Esophagus squamous epithelium (tissue), 5 donors: Measurements from ENCODE around the gene CX3CL1. TPM values are rescaled to one million over a fixed set of nuclear protein-coding genes. Genes with fewer than 3 reads are reported as not detected.

Source experiments
- DNase-seq: peaks from one replicate; lab custom pipeline; 2025; lab: John Stamatoyannopoulos, UW
- H3K27ac ChIP-seq, 4 donors: fragments of 200-600 bp; sonication (generic); one replicate each; pipeline ENCODE4 v1.5.1; 2016 to 2019; ENCODE audit warnings: mild to moderate bottlenecking in 1 of 4
- H3K27me3 ChIP-seq, 4 donors: fragments of 200-600 bp; sonication (generic); 1 replicate in 3 of 4; 2 replicates in 1 of 4; pipeline versions ENCODE4 v1.5.1 to v1.6.0; 2017 to 2021; ENCODE audit warnings: antibody characterized with exemption in 1 of 4
- H3K36me3 ChIP-seq, 3 donors: fragments of 200-600 bp; sonication (generic); one replicate each; pipeline ENCODE4 v1.5.1; 2016 to 2019
- H3K4me1 ChIP-seq, 3 donors: fragments of 200-600 bp; sonication (generic); one replicate each; pipeline ENCODE4 v1.5.1; 2017 to 2019
- H3K4me3 ChIP-seq, 4 donors: fragments of 200-600 bp; sonication (generic); 1 replicate in 3 of 4; 2 replicates in 1 of 4; pipeline ENCODE4 v1.5.1; 2016 to 2019; ENCODE audit warnings: mild to moderate bottlenecking in 2 of 4, moderate library complexity in 1 of 4
- H3K9me3 ChIP-seq, 3 donors: fragments of 200-600 bp; sonication (generic); one replicate each; pipeline ENCODE4 v1.5.1; 2016 to 2019
- CTCF ChIP-seq, 6 experiments: fragments of 450-650 bp in 4 of 6; fragments of 200-600 bp in 2 of 6; sonication (generic) in 2 of 6; IDR thresholded peaks; one replicate each; pipeline ENCODE4 v1.5.1; 2016 to 2019; ENCODE audit warnings: antibody characterized with exemption in 6 of 6, mild to moderate bottlenecking in 4 of 6, moderate library complexity in 4 of 6
- POLR2A ChIP-seq, 4 donors: fragments of 450-650 bp; IDR thresholded peaks; one replicate each; pipeline ENCODE4 v1.6.1; 2017; ENCODE audit warnings: antibody characterized with exemption in 4 of 4, mild to moderate bottlenecking in 4 of 4, moderate library complexity in 3 of 4
- WGBS, 2 donors: methylation state at CpG; one replicate each; pipeline ENCODE4 v1.1.5; 2018; 5-methylcytosine and 5-hydroxymethylcytosine counted together
- intact Hi-C: fragments of 100-400 bp; cut with DNase I; formaldehyde crosslinking; loops from one replicate; pipeline ENCODE4 v1.15.0; 2022
- total RNA-seq, 4 donors: library from RNA; depleted of rRNA; stranded (reverse); fragments of >200 nt; gene quantifications; one replicate each; pipeline ENCODE4 v1.1.0, GENCODE V29; 2016
- donor health status: DM: yes; HTN: yes; CAD: no.

CX3CL1 gene
- total RNA-seq, 4 donors from 2014 or later = 3.3 to 14.8 (median 7.4) TPM

- Histone ChIP-seq H3K27me3 (no peaks in the 10 kb centered on the region), H3K27ac (no peak overlapping the region), H3K36me3 (no peaks in the 10 kb centered on the region), H3K4me1 (peaks cover 11 to 41% (median 13%) of the 10 kb centered on the region in 3 donors), H3K4me3 (no peak overlapping the region), H3K9me3 (no peaks in the 10 kb centered on the region)
- no peak for DNase-seq
- WGBS, 2 donors = 90 to 100% methylated on average over 3 of the region's 3 CpGs
- intact Hi-C loops = no loop called here
- TF ChIP-seq POLR2A (IDR thresholded peaks at IDR 0.05) (no peak), CTCF (IDR thresholded peaks at IDR 0.05) (no peak)
Observed at GRCh38 chr16:57364143-57364542, 8.1 kb upstream of the CX3CL1 start.

GRCh38 chr16:57366544-57367040 is 5.7 kb upstream of the CX3CL1 start:
- Histone ChIP-seq H3K27me3 (no peaks in the 10 kb centered on the region), H3K9me3 (no peaks in the 10 kb centered on the region), H3K27ac (no peak overlapping the region), H3K4me3 (no peak overlapping the region), H3K4me1 (peaks cover 9 to 33% (median 11%) of the 10 kb centered on the region in 3 donors), H3K36me3 (no peaks in the 10 kb centered on the region)
- DNase-seq = no peak
- WGBS, 2 donors = 60 to 76% methylated on average over 1 to 5 of the region's 6 CpGs
- no peak for TF ChIP-seq CTCF (IDR thresholded peaks at IDR 0.05)
- TF ChIP-seq POLR2A (IDR thresholded peaks at IDR 0.05) = no peak
- intact Hi-C loops = no loop called here

GRCh38 chr16:57367116-57367752 is 5.1 kb upstream of the CX3CL1 start:
- intact Hi-C loops = no loop called here
- H3K36me3 ChIP-seq = no peaks in the 10 kb centered on the region
- no peaks in the 10 kb centered on the region for H3K9me3 ChIP-seq
- no peak for TF ChIP-seq POLR2A (IDR thresholded peaks at IDR 0.05)
- no peak for TF ChIP-seq CTCF (IDR thresholded peaks at IDR 0.05)
- H3K4me1 ChIP-seq = peaks cover 7 to 35% (median 13%) of the 10 kb centered on the region in 3 donors
- H3K27ac ChIP-seq = peak overlapping the region in 3 of 4 donors; percentile 13 to 39 (median 33)
- H3K4me3 ChIP-seq = no peak overlapping the region
- WGBS, 2 donors = 23 to 39% methylated on average over 7 of the region's 7 CpGs
- no peak for DNase-seq
- no peaks in the 10 kb centered on the region for H3K27me3 ChIP-seq

- H3K27ac ChIP-seq = peak overlapping the region; percentile 83 to 91 (median 88)
- H3K9me3 ChIP-seq = no peaks in the 10 kb centered on the region
- intact Hi-C loops = no loop called here
- TF ChIP-seq CTCF (IDR thresholded peaks at IDR 0.05) (no peak), POLR2A (IDR thresholded peaks at IDR 0.05) (no peak)
- no peaks in the 10 kb centered on the region for H3K36me3 ChIP-seq
- WGBS, 2 donors = 63 to 87% methylated on average over 3 to 7 of the region's 15 CpGs
- peaks cover 20 to 71% (median 34%) of the 10 kb centered on the region in 3 donors for H3K4me1 ChIP-seq
- no peak for DNase-seq
- H3K4me3 ChIP-seq = peak overlapping the region; percentile 35 to 66 (median 58)
- H3K27me3 ChIP-seq = no peaks in the 10 kb centered on the region
Observed at GRCh38 chr16:57371494-57372371, 557 bp upstream of the CX3CL1 start.
